Purkinje cell (primary cell): ENCODE data around the gene SLC22A5. TPM values are rescaled to one million over a fixed set of nuclear protein-coding genes. Genes with fewer than 3 reads are reported as not detected.

Experiments
- polyA plus RNA-seq: library from polyadenylated mRNA; unstranded; fragments of >200 nt; fragmentation: Nextera tagmentation; gene quantifications from 2 replicates; pipeline ENCODE4 v1.2.1, GENCODE V29; 2014

SLC22A5 gene
- polyA plus RNA-seq: 3.5 and 6.4 TPM in 2 replicates

GRCh38 chr5:132369474-132370180, at the start of gene SLC22A5:
TSS of gene SLC22A5 (plus strand) at chr5:132369710. CDS start at chr5:132369973, 263 bp downstream.

Other genes starting within 250 kb of the SLC22A5 start
- gene P4HA2, start 141.9 kb upstream of the SLC22A5 start, polyA plus RNA-seq: 3.4 and 9.4 TPM in 2 replicates
- gene PDLIM4, start 112.0 kb upstream of the SLC22A5 start, polyA plus RNA-seq: not detected in 2 replicates
- gene SLC22A4, start 75.3 kb upstream of the SLC22A5 start, polyA plus RNA-seq: 0.58 and 2.4 TPM in 2 replicates
- 0.90 TPM in 1 of 2 replicates, not detected in the other for gene IRF1, start 121.1 kb downstream of the SLC22A5 start, polyA plus RNA-seq
- not detected in 2 replicates for gene IL5, start 173.8 kb downstream of the SLC22A5 start, polyA plus RNA-seq
- gene RAD50, start 187.3 kb downstream of the SLC22A5 start, polyA plus RNA-seq: 34.0 and 44.9 TPM in 2 replicates